Mesodermal cell (in vitro differentiated cells): ENCODE data around the gene MVP.
"Not testable (repeated sequence)": the region's sequence is repeated elsewhere in the genome, so short reads cannot be mapped to it uniquely, and the experiment has no call there.

ENCODE experiments used
- H3K27ac ChIP-seq: 2 replicates; pipeline ENCODE4 v1.7.0; 2013; ENCODE audit warnings: mild to moderate bottlenecking, low read depth, low read length, moderate library complexity; ENCODE audit not compliant: severe bottlenecking
- H3K36me3 ChIP-seq: 2 replicates; pipeline ENCODE4 v1.7.1; 2013; ENCODE audit warnings: mild to moderate bottlenecking, low read length, moderate library complexity; ENCODE audit not compliant: control insufficient read depth, insufficient read depth
- H3K4me1 ChIP-seq: one replicate; pipeline ENCODE4 v1.7.1; 2013; ENCODE audit warnings: mild to moderate bottlenecking, low read length; ENCODE audit not compliant: insufficient read depth, control insufficient read depth, poor library complexity, severe bottlenecking
- H3K4me3 ChIP-seq: 2 replicates; pipeline ENCODE4 v1.7.0; 2013; ENCODE audit warnings: low read length, control low read depth, mild to moderate bottlenecking; ENCODE audit not compliant: insufficient read depth, poor library complexity, severe bottlenecking; ENCODE audit errors: extremely low read depth
- H3K9me3 ChIP-seq: 2 replicates; pipeline ENCODE4 v1.7.1; 2013; ENCODE audit warnings: mild to moderate bottlenecking, low read length, moderate library complexity; ENCODE audit not compliant: control insufficient read depth
- WGBS, 2 experiments: methylation state at CpG; one replicate each; pipeline ENCODE4 v1.1.5; 2013; ENCODE audit warnings: missing lambda C conversion rate in 2 of 2; ENCODE audit not compliant: insufficient coverage in 2 of 2; 5-methylcytosine and 5-hydroxymethylcytosine counted together

MVP gene

GRCh38 chr16:29877266-29877961 is 57.2 kb downstream of the MVP start:
- H3K4me3 ChIP-seq, result no peak overlapping the region
- no peaks in the 10 kb centered on the region for H3K9me3 ChIP-seq
- H3K4me1 ChIP-seq, result no peaks in the 10 kb centered on the region
- peaks cover 16% of the 10 kb centered on the region for H3K36me3 ChIP-seq
- no peak overlapping the region for H3K27ac ChIP-seq
- WGBS, 2 experiments, result 46 to 53% methylated on average over 25 to 27 of the region's 28 CpGs

- no peak overlapping the region for H3K27ac ChIP-seq
- H3K4me3 ChIP-seq, result no peak overlapping the region
- H3K4me1 ChIP-seq, result no peaks in the 10 kb centered on the region
- 92 to 98% methylated on average over 9 of the region's 14 CpGs for WGBS, 2 experiments
- H3K36me3 ChIP-seq, result peaks cover 17% of the 10 kb centered on the region
- H3K9me3 ChIP-seq, result no peaks in the 10 kb centered on the region
These were observed 57.9 kb downstream of the MVP start for GRCh38 chr16:29878172-29878571.

- Histone ChIP-seq H3K9me3 (no peaks in the 10 kb centered on the region), H3K27ac (no peak overlapping the region), H3K4me1 (no peaks in the 10 kb centered on the region), H3K36me3 (peaks cover 26% of the 10 kb centered on the region), H3K4me3 (no peak overlapping the region)
- 100% methylated on average over 1 of the region's 3 CpGs for WGBS, 2 experiments
These were observed 60.8 kb downstream of the MVP start for GRCh38 chr16:29881050-29881449.

GRCh38 chr16:29883987-29884386 is 63.7 kb downstream of the MVP start:
- no peaks in the 10 kb centered on the region for H3K4me1 ChIP-seq
- H3K9me3 ChIP-seq, result no peaks in the 10 kb centered on the region
- no peak overlapping the region for H3K27ac ChIP-seq
- H3K4me3 ChIP-seq, result no peak overlapping the region
- peaks cover 22% of the 10 kb centered on the region for H3K36me3 ChIP-seq
- 92 to 94% methylated on average over 5 to 6 of the region's 6 CpGs for WGBS, 2 experiments

- not testable (repeated sequence) for H3K4me3 ChIP-seq, H3K27ac ChIP-seq, H3K36me3 ChIP-seq, H3K9me3 ChIP-seq, H3K4me1 ChIP-seq
- WGBS, 2 experiments, result 86 to 89% methylated on average over 3 of the region's 3 CpGs
These were observed 69.1 kb downstream of the MVP start for GRCh38 chr16:29889372-29889771.

- WGBS, 2 experiments, result 89 to 96% methylated on average over 6 to 9 of the region's 10 CpGs
- H3K4me3 ChIP-seq, result no peak overlapping the region
- no peak overlapping the region for H3K27ac ChIP-seq
- H3K9me3 ChIP-seq, result no peaks in the 10 kb centered on the region
- no peaks in the 10 kb centered on the region for H3K4me1 ChIP-seq
- H3K36me3 ChIP-seq, result peaks cover 6% of the 10 kb centered on the region
These were observed 71.5 kb downstream of the MVP start for GRCh38 chr16:29891525-29892457.

GRCh38 chr16:29892458-29892813 is 72.2 kb downstream of the MVP start:
- peaks cover 6% of the 10 kb centered on the region for H3K36me3 ChIP-seq
- H3K4me3 ChIP-seq, result no peak overlapping the region
- H3K9me3 ChIP-seq, result no peaks in the 10 kb centered on the region
- no peak overlapping the region for H3K27ac ChIP-seq
- no peaks in the 10 kb centered on the region for H3K4me1 ChIP-seq
- WGBS, 2 experiments, result 86 to 98% methylated on average over 6 of the region's 6 CpGs

GRCh38 chr16:29893553-29893952 is 73.3 kb downstream of the MVP start:
- WGBS, 2 experiments, result 94 to 100% methylated on average over 3 of the region's 3 CpGs
- H3K4me3 ChIP-seq, result no peak overlapping the region

GRCh38 chr16:29894352-29894751 is 74.1 kb downstream of the MVP start:
- H3K4me1 ChIP-seq, result peaks cover 10% of the 10 kb centered on the region

More at GRCh38 chr16:29893553-29893952, 73.3 kb downstream of the MVP start:
- no peaks in the 10 kb centered on the region for H3K9me3 ChIP-seq
- H3K36me3 ChIP-seq, result peaks cover 6% of the 10 kb centered on the region
- H3K4me1 ChIP-seq, result peaks cover 10% of the 10 kb centered on the region
- H3K27ac ChIP-seq, result no peak overlapping the region

GRCh38 chr16:29896841-29897240 is 76.6 kb downstream of the MVP start:
- Histone ChIP-seq H3K9me3 (no peaks in the 10 kb centered on the region), H3K4me1 (peaks cover 13% of the 10 kb centered on the region), H3K36me3 (peaks cover 6% of the 10 kb centered on the region), H3K27ac (no peak overlapping the region), H3K4me3 (no peak overlapping the region)
- WGBS, 2 experiments, result 84 to 85% methylated on average over 9 to 10 of the region's 15 CpGs

More at GRCh38 chr16:29894352-29894751, 74.1 kb downstream of the MVP start:
- WGBS, 2 experiments, result 85 to 86% methylated on average over 4 of the region's 4 CpGs
- Histone ChIP-seq H3K27ac (no peak overlapping the region), H3K36me3 (peaks cover 6% of the 10 kb centered on the region), H3K9me3 (no peaks in the 10 kb centered on the region), H3K4me3 (no peak overlapping the region)

- H3K9me3 ChIP-seq, result no peaks in the 10 kb centered on the region
- H3K4me1 ChIP-seq, result peaks cover 13% of the 10 kb centered on the region
- no peak overlapping the region for H3K27ac ChIP-seq
- WGBS, 2 experiments, result 80 to 85% methylated on average over 4 of the region's 4 CpGs
- no peak overlapping the region for H3K4me3 ChIP-seq
- peaks cover 6% of the 10 kb centered on the region for H3K36me3 ChIP-seq
These were observed 77.1 kb downstream of the MVP start for GRCh38 chr16:29897333-29897732.
